ENCODE data around the gene ASB1. TPM values are rescaled to one million over a fixed set of nuclear protein-coding genes. Genes with fewer than 3 reads are reported as not detected.

ASB1 gene, protein sequence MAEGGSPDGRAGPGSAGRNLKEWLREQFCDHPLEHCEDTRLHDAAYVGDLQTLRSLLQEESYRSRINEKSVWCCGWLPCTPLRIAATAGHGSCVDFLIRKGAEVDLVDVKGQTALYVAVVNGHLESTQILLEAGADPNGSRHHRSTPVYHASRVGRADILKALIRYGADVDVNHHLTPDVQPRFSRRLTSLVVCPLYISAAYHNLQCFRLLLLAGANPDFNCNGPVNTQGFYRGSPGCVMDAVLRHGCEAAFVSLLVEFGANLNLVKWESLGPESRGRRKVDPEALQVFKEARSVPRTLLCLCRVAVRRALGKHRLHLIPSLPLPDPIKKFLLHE
- 46.7 and 60.3 TPM in 2 replicates for total RNA-seq

DNA sequence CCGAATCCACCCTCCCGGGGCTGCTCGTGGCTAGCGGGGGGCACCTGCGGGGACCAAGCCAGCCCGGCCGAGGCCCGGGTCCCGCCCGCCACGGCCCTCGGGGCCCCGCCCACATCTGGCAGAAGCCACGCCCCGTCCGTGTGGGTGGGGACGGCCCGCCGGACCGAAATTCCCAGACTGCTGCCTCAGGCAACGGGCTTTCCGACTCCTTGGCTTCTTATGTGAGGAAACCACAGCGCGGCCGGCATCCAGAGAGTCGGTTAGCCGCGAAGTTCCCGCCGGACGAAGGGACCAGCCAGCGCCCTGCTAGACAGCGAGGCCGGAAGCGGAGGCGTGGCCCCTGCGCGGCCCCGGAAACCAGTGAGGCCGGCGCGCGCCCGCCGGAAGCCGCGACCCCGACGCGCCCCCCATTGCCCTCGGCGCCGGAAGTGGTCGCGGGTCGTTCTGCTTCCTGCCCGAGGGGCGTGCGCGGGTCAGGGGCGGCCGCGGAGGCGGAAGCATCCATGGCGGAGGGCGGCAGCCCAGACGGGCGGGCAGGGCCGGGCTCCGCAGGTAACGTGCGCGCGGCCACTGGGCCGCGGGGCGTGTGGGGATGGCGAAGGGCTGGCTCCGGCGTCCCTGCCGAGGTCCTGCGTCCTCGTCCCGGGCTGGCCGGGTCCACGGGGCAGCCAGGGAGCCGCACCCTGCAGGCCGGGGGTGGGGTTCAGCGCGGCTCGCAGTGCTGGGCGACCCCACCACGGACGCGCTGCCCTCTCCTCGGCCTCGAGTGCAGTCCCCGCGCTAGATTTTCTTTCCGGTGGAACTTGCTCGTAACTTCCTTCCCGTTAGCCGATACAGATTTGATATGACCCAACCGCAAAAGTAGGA lies at the start of gene ASB1:
Gene ASB1 (plus strand): TSS at position 360 of the 867 bp plus-strand sequence. CDS start 144 bp downstream, at position 504.

Other genes with a start within 250 kb of the ASB1 start
- 18.3 and 20.2 TPM in 2 replicates for gene ILKAP, start 223.2 kb upstream of the ASB1 start, total RNA-seq
- gene HES6, start 186.9 kb upstream of the ASB1 start, total RNA-seq: 2.7 and 5.8 TPM in 2 replicates
- gene PER2, start 138.3 kb upstream of the ASB1 start, total RNA-seq: 2.7 and 4.0 TPM in 2 replicates
- 6.2 and 13.5 TPM in 2 replicates for gene TRAF3IP1, start 106.4 kb upstream of the ASB1 start, total RNA-seq

Data from myometrial cell (primary cell).